WTC11 (cell line): ENCODE results near the gene PRPF6. TPM values are rescaled to one million over a fixed set of nuclear protein-coding genes. Genes with fewer than 3 reads are reported as not detected.

Experiments used
- ATAC-seq: fragments of 200-7000 bp; cut with Tn5 transposase; 2 replicates; pipeline ENCODE4 v1.10.0; 2021; ENCODE audit warnings: mild to moderate bottlenecking, moderate library complexity
- CTCF ChIA-PET: fragments of 300-600 bp; sonication (Branson Sonifier 250); formaldehyde crosslinking; loops from one replicate; lab custom pipeline; 2021; ENCODE audit warnings: antibody characterized with exemption; lab: Charles Lee
- POLR2A ChIA-PET: fragments of 350-600 bp; sonication (Branson Sonifier 250); formaldehyde crosslinking; loops from one replicate; lab custom pipeline; 2021; ENCODE audit warnings: antibody characterized with exemption; lab: Charles Lee
- DNase-seq: peaks from one replicate; pipeline ENCODE4 v3.0.0; 2021; ENCODE audit warnings: low spot score
- H3K27ac Mint-ChIP-seq: 2 replicates; pipeline ENCODE4 v1.8.0; 2021; ENCODE audit warnings: mixed read lengths
- H3K27me3 Mint-ChIP-seq: 2 replicates; pipeline ENCODE4 v1.8.0; 2021; ENCODE audit warnings: low read depth, mild to moderate bottlenecking, moderate library complexity, mixed read lengths
- H3K36me3 Mint-ChIP-seq: 2 replicates; pipeline ENCODE4 v1.8.0; 2021; ENCODE audit warnings: mixed read lengths
- H3K4me1 Mint-ChIP-seq: 2 replicates; pipeline ENCODE4 v1.8.0; 2022; ENCODE audit warnings: mixed read lengths
- H3K4me3 Mint-ChIP-seq: 2 replicates; pipeline ENCODE4 v1.8.0; 2021; ENCODE audit warnings: mild to moderate bottlenecking, moderate library complexity, mixed read lengths
- H3K9me3 Mint-ChIP-seq: 2 replicates; pipeline ENCODE4 v1.8.0; 2021; ENCODE audit warnings: mixed read lengths
- ARID4B ChIP-seq: sonication (generic); formaldehyde crosslinking; IDR thresholded peaks from 2 replicates; pipeline ENCODE4 v1.8.0; 2023; ENCODE audit warnings: missing genetic modification reagents, mild to moderate bottlenecking, borderline replicate concordance
- CBFB ChIP-seq: sonication (generic); formaldehyde crosslinking; IDR thresholded peaks from 2 replicates; pipeline ENCODE4 v1.8.1; 2022; ENCODE audit warnings: mild to moderate bottlenecking, low read depth, missing genetic modification reagents
- E2F5 ChIP-seq: sonication (generic); formaldehyde crosslinking; IDR thresholded peaks from 2 replicates; pipeline ENCODE4 v1.8.1; 2022; ENCODE audit warnings: mild to moderate bottlenecking, moderate library complexity, missing genetic modification reagents
- ETV6 ChIP-seq: sonication (generic); formaldehyde crosslinking; IDR thresholded peaks from 2 replicates; pipeline ENCODE4 v1.8.1; 2022; ENCODE audit warnings: mild to moderate bottlenecking, missing genetic modification reagents
- FOXJ3 ChIP-seq: sonication (generic); formaldehyde crosslinking; IDR thresholded peaks from 2 replicates; pipeline ENCODE4 v1.9.0; 2021; ENCODE audit warnings: missing genetic modification reagents, mild to moderate bottlenecking, borderline replicate concordance
- FOXK1 ChIP-seq: sonication (generic); formaldehyde crosslinking; IDR thresholded peaks from 2 replicates; pipeline ENCODE4 v1.8.0; 2022; ENCODE audit warnings: mild to moderate bottlenecking, moderate library complexity, missing genetic modification reagents
- FOXP4 ChIP-seq: sonication (generic); formaldehyde crosslinking; IDR thresholded peaks from 2 replicates; pipeline ENCODE4 v1.8.0; 2022; ENCODE audit warnings: mild to moderate bottlenecking, missing genetic modification reagents
- IRF2 ChIP-seq: sonication (generic); formaldehyde crosslinking; IDR thresholded peaks from 2 replicates; pipeline ENCODE4 v1.8.0; 2022; ENCODE audit warnings: low read depth, missing genetic modification reagents, borderline replicate concordance
- JAZF1 ChIP-seq: fragments of 250-450 bp; sonication (Bioruptor Pico); IDR thresholded peaks from 2 replicates; pipeline ENCODE4 v1.9.0; 2021; ENCODE audit warnings: moderate library complexity, mild to moderate bottlenecking, inconsistent platforms
- MAX ChIP-seq: sonication (generic); formaldehyde crosslinking; IDR thresholded peaks from 2 replicates; pipeline ENCODE4 v1.8.0; 2022; ENCODE audit warnings: mild to moderate bottlenecking, missing genetic modification reagents
- NR2C2 ChIP-seq: sonication (generic); formaldehyde crosslinking; IDR thresholded peaks from 2 replicates; pipeline ENCODE4 v1.8.0; 2022; ENCODE audit warnings: mild to moderate bottlenecking, missing genetic modification reagents
- SMAD4 ChIP-seq: sonication (generic); formaldehyde crosslinking; IDR thresholded peaks from 2 replicates; pipeline ENCODE4 v1.8.0; 2022; ENCODE audit warnings: mild to moderate bottlenecking, missing genetic modification reagents
- SP1 ChIP-seq: sonication (generic); formaldehyde crosslinking; conservative IDR thresholded peaks from 2 replicates; pipeline ENCODE4 v1.8.1; 2022; ENCODE audit warnings: missing genetic modification reagents
- STAT6 ChIP-seq: sonication (generic); formaldehyde crosslinking; conservative IDR thresholded peaks from 2 replicates; pipeline ENCODE4 v1.8.1; 2023; ENCODE audit warnings: mild to moderate bottlenecking, low read depth, missing genetic modification reagents, moderate library complexity
- TEAD1 ChIP-seq: sonication (generic); formaldehyde crosslinking; IDR thresholded peaks from 2 replicates; pipeline ENCODE4 v1.8.0; 2022; ENCODE audit warnings: mild to moderate bottlenecking, missing genetic modification reagents
- ZNF416 ChIP-seq: fragments of 250-450 bp; sonication (Bioruptor Pico); IDR thresholded peaks from 2 replicates; pipeline ENCODE4 v1.9.0; 2021; ENCODE audit warnings: mild to moderate bottlenecking, inconsistent platforms
- ZNF512 ChIP-seq: sonication (generic); formaldehyde crosslinking; IDR thresholded peaks from 2 replicates; pipeline ENCODE4 v1.8.1; 2022; ENCODE audit warnings: missing genetic modification reagents, borderline replicate concordance
- total RNA-seq: library from RNA; stranded (reverse); gene quantifications from 3 replicates; pipeline ENCODE4 v1.2.3, GENCODE V29; 2021

The PRPF6 gene
- total RNA-seq, 1 experiment from 2014 or later: 79.4 TPM

GRCh38 chr20:64042054-64042781, 61.3 kb downstream of the PRPF6 start (continued):
- TF ChIP-seq ZNF512 (CRISPR knock-in tag): no peak
- no peak for TF ChIP-seq NR2C2 (CRISPR knock-in tag)
- no peak for TF ChIP-seq FOXK1 (CRISPR knock-in tag)
- peak; percentile 47; the same call in 1 of the 2 replicates for TF ChIP-seq MAX
- no peak for TF ChIP-seq ARID4B (CRISPR knock-in tag)
- no peak for TF ChIP-seq SP1 (CRISPR knock-in tag)
- no peak for TF ChIP-seq TEAD1 (CRISPR knock-in tag)
- no peak for TF ChIP-seq ZNF416 (CRISPR knock-in tag)
- TF ChIP-seq JAZF1 (CRISPR knock-in tag): no peak

GRCh38 chr20:64043768-64044167, 62.8 kb downstream of the PRPF6 start:
- Mint-ChIP-seq H3K4me1 (peaks cover 28% of the 10 kb centered on the region), H3K4me3 (no peak overlapping the region), H3K9me3 (no peaks in the 10 kb centered on the region), H3K27me3 (peaks cover 82% of the 10 kb centered on the region), H3K27ac (no peak overlapping the region), H3K36me3 (no peaks in the 10 kb centered on the region)
- ChIA-PET CTCF (interaction anchor here (0.7 to 2.5 kb wide), 5 partner anchors 11 to 100 kb away, joined by 4 to 16 read pairs (median 5); no protein-coding TSS in a partner anchor), POLR2A (no interaction called here)
- DNase-seq (no peak), ATAC-seq (no peak)
- no peak for TF ChIP-seq CBFB (CRISPR knock-in tag)
- no peak for TF ChIP-seq IRF2 (CRISPR knock-in tag)
- no peak for TF ChIP-seq E2F5 (CRISPR knock-in tag)
- TF ChIP-seq FOXP4 (CRISPR knock-in tag): no peak
- TF ChIP-seq ETV6 (CRISPR knock-in tag): no peak
- no peak for TF ChIP-seq SMAD4
- no peak for TF ChIP-seq STAT6 (CRISPR knock-in tag)
- TF ChIP-seq FOXJ3 (CRISPR knock-in tag): no peak
